ENCODE measurements around the gene RFPL2.

The RFPL2 gene

DNA sequence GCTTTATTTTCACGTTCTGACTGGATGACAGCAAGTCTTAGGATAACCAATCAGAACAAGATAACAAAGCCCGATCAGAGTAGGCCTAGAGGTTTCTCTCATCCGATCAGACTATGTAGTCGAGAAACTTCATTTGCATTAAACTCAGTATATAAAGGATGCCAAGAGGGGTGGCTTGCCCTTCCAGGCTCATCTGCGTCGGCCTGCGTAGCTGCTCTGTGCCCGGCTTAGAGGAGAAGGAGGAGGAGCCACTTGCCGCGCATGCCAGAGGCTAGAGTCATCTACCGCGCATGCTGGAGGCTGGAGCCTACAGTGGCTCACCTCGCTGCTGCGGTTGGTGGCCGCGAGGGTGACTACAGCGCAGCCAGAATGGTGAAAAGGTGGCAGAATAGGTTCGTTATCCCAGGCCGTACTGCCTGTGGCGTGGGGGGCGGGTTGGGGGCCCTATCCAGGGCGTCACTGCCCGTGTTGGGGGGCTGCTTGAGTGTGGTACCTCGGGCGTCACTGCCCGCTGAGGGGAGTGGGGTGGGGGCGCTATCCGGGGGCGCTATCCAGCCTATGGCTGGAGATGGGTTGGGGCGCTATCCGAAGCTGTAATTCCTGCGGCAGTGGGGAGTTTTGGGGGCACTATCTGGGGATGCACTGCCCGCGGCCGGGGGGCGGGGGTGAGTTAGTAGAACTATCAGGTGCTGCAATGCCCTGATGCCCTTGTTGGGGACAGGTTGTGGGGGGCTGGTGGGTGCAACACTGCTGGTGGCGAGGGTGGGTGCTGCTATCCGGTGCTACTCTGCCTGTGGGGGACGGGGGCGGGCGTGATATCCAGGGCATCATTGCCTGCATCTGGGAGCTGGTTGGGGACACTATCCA, at the start of gene RFPL2:
Gene RFPL2, minus strand, starts transcription at position 218 of the 867 bp plus-strand sequence. CDS start 2,622 bp downstream, outside the sequence.
- peak; percentile 32 for DNase-seq

DNA sequence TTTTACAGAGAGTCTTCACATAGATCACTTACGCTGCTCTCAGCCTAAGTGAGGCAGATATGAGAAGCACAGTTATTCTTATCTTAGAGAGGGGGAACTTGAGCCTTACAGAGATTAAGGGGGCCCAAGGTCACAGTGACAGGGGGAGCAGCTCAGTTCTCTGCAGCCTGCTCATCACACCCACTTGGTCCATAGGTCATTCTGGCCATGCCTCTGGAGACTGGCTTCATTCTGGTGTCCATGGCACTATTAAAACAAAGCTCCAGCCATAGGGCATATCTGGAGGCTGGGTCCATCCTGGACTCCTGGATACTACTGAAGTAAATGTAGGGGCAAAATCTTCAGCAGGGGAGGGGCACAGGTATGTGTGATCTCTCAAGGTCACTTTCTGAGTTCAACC, 44.4 kb upstream of the RFPL2 start:
- DNase-seq = no peak

DNA sequence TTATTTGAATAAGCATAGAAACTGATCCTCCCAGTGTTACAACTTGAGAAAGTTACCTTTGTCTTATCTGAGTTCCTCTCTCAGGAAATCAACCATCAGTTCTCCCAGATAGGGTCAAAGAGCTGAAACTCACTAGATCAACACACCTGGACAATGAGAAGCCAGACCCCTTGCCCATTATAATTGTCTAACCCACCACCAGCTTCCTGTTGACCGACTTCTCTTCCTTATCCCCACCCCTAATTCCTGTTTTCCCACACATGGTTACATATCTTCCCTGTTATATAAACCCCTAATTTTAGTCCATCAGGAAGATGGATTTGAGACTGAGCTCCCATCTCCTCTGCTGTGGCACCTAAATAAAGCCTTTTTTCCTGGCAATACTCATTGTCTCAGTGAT, 43.4 kb upstream of the RFPL2 start:
- DNase-seq = no peak

DNA sequence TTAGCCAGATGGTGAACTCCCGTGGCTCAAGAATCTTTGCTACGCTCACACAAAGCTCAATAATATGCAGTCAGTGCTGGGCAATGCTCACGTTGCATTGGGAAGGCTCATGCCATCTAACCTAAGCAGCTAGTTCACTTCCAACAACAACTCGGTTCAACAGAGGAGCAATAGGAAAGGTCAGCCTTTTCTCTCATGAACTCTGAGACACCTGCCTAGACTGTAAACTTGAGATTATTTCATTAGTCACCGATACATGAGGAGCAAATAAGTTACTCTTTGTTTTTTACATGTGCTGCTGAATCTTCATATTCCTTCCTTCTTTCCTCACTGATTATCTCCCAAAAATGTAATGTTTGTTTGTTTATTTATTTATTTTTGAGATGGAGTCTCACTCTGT, 41.3 kb upstream of the RFPL2 start:
- no peak for DNase-seq

DNA sequence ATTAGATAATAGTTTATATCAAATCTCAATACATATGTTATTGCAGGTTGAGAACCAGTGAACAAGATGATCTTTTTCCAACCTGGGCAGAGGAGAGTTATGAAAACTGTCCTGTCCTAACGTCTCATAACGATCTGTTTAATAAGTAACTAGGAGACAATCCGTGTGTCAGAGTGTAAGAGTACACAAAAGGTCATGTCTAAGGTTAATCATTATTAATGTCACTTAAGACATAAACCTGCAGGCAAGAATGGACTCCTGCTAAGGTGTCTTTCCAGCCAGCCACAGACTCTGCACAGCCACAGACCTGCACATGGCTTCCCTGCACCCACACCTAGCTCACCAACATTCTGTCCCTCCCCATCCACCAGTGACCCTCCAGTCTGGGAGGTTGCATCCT, 40.2 kb upstream of the RFPL2 start:
- DNase-seq = no peak

DNA sequence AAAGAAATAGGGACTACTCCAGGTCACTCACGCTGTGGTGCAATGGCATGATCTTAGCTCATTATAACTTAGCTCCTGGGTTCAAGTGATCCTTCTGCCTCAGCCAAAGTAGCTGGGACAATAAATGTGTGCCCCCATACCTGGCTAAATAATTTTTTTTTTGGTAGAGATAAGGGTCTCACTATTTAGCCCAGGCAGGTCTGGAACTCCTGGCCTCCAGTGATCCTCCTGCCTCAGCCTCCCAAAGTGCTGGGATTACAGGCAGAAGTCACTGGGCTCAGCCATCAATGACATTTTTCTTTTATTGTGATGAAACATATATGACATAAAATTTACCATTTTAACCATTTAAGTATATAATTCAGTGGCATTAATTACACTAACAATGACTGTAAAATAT, 39.7 kb upstream of the RFPL2 start:
- DNase-seq = no peak

DNA sequence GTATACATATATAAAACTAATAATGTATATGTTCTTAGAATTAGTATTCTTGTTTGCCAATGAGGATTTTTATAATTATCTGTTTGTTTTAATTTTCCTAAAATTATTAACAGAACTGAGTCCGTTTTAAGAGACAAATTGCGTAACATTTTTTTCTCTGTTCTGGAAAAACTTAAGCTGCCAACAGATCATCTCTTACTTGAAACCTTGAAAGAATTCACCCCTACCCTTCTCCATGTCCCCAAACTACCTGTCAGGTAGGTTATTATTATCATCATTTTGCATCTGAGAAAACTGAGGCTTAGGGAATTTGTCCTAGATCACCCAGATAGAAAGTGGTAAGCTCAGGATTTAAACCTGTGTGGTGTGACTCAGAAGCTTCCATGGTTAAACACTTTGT, 35.6 kb upstream of the RFPL2 start:
- no peak for DNase-seq

DNA sequence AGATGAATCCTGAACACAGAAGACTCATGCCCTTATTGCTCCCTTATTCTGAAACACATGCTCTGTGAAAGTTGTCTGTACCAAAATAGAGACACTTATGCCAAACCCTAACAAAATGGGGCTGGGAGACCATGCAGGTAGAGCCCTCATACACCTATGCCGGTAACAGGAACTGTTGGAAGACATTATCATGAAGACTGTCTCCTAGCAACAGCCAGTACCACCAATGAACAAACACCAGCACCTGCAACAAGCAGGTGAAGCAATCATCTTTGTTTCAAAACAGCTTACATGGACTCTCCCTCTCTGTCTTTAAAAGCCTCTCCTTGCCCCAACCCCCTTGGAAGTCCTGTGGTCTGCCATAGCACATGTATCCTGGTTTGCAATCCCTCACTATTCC, 33.0 kb upstream of the RFPL2 start:
- DNase-seq = no peak

DNA sequence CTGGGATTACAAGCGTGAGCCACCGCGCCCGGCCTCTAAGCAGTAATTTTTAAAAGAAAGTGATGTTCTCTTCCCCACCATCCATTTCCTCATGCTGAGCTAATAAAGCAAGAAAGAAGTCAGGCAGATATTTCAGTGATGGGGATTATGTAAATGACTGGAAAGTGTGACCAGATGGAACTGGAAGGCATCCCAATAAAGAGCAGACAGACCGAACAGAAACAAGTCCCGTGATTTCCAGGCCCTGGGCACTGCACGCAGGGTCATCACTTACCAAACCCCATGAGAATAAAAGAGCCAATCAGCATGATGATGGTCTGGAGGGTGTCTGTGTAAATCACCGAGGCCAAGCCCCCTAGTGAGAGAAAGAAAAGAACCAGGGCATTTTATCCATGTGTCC, 32.1 kb upstream of the RFPL2 start:
- no peak for DNase-seq

DNA sequence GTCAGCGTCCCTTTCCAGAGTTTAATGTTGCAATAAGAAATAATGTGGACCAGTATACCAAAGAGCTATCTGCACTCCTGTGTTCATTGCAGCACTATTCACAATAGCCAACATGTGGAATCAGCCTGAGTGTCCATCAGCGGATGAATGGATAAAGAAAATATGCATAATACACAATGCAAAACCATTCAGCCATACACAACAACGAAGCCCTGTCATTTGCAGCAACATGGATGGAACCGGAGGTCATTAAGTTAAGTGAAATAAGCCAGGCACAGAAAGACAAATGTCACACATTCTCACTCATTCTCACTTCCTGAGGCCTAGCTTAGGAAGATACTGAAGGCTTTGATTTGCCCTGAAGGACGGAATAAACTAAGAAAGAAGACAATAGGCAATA, 28.2 kb upstream of the RFPL2 start:
- DNase-seq = no peak

DNA sequence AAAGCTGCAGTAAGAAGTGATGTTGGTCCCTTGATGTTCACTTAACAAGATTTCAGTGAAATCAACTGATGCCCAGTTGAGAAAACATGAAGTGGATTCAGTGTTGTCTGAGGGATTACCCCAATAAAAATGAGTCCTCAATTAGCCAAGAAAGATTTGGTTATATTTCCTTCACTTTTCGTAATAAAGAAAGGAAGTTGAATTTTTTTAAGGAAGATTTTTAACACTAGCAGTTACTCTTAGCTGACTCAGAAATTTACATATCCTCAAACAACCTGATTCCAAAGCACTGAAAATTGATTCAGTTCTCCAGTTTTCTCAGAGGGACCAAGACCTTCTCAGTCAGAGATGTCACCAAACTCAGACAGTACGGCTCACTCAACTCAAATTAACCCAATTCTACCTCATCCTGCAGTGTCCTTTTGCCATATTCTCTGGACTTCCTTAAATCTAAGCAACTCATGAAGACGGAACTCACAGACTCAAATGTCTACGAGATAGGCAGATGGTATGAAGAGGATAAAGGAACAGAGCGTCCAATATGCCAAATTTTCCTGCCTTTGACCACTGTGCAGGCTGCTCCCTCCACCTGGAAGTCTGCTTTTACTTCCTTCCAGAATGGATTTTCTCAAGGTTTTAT, 27.4 kb upstream of the RFPL2 start:
- no peak for DNase-seq

DNA sequence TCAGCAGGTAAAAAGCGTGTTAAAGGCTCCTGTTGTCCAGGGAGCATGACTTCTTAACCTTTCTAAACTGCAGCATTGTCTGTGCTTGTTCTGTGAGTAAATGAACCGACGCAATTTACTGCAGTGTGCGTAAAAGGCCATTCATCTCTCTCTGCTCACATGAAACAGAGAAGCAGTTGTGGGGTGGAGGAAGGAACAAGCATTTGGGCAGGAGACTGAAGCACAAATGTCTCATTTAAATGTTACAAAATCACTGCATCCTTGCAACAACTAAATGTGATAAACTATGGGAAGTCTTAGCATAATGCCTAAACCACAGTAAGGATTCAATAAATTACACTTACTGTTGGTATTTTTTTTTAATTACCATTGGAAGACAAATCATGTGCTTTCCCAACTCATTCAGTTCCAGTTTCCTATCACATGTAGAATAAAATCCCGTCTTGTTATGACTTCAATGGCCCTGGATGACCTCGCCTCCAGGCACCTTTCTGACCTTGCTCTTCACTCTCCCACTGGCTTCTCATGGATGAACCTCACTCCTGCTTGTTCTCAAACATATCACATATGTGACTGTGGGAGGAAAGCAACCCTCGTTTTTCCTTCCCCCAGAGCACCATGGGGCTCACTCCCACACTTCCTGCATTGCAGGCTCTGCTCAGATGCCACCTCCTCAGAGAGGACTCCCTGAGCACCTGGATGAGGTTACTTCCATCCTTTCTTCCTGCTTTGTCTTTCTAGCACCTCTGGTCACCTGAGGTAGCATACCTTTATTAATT, 21.6 kb upstream of the RFPL2 start:
- DNase-seq = no peak

DNA sequence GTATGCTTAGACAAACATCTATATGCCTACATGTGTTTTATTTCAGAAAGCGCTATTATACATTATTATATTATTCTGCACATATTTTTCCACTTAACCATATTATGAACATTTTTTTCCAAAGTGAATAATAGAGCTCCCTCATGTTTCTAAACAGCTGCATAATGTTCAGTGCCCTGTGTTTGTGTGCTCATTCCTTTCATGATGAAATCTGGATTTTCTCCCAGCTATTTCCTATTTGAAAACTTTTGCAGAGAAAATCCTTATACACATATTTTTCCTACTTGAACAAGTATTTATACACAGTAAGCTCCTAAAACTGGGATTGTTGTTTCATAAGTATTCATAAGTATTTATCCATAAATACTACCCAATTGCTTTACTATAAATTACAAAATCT, 18.1 kb upstream of the RFPL2 start:
- DNase-seq = no peak

DNA sequence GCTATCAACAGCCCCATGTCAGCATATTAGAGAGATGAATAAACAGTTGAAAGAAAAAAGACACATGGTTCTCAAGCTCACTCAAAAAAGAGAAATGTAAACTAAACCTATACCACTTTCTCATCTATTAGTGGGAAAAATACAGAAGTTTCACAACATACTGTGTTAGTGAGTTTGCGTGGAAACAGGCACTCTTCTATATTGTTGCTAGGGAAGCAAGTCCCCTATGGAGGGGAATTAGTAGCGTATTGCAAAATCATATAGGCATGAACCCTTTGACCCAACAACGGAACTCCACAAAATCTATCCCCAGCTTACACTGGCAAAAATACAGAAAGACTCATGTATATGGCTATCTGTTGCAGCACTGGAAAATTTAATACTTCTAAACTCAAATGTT, 14.2 kb upstream of the RFPL2 start:
- DNase-seq = no peak

DNA sequence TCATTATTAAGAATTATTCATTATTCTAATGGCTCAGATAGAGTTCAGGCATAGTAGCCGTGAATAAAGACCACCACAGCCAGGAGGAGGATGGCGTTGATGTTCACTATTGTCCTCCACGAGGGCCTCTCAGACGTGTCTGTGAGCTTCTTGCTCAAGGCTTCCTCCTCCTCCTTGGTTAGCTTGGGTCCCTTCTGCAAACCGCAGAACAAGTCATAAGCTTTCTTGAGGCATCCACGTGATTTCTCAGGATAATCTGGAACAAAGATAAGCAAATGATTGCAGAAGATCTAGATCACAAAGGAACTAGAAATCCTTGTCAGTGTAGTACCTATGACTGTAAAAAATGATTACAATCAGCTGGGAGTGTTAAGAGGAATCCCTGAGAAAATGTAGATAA, 13.6 kb upstream of the RFPL2 start:
- DNase-seq = no peak

DNA sequence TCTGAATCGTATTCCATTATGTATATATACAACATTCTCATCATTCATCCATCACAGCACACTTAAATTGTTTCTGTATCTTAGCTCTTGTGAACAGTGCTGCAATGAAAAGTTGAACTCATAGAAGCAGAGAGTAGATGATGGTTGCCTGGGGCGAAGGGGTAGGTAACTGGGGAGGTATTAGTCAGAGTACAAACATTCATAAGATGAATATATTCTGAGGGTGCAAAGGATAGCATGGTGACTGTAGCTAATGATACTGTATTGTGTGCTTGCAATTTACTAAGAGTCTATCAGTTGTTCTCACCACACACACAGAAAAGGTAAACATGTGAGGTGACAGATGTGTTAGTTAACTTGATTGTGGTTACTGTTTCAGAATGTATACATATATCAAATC, 12.6 kb upstream of the RFPL2 start:
- no peak for DNase-seq

DNA sequence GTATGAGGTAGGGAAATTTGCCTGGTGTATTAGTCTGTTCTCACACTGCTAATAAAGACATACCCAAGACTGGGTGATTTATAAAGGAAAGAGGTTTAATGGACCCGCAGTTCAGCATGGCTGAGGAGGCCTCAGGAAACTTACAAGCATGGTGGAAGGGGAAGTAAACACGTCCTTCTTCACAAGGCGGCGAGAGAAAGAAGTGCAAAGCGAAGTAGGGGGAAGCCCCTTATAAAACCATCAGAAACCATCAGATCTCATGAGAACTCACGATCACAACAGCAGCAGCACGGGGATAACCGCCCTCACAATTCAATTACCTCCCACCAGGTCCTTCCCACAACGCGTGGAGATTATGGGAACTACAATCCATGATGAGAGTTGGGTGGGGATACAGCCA, 12.0 kb upstream of the RFPL2 start:
- DNase-seq = no peak

DNA sequence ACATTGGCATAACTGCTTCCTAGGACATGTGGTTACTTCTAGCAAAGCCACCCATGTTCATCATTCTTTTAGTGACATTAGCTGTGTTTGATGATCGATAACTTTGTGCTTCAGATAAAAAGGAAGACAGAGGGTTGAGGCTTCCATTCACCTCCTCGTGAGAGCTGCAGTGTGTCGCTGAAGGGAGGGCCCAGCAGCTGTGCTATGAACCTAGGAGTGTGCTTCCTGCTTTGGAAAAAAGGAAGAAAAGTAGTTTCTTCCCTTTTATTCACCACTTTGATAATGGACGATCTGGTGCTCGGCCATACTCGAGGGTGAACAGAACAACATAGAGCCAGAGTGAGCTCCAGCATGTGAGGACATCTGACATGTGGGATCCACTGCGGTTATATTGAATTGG, 6.1 kb upstream of the RFPL2 start:
- no peak for DNase-seq

DNA sequence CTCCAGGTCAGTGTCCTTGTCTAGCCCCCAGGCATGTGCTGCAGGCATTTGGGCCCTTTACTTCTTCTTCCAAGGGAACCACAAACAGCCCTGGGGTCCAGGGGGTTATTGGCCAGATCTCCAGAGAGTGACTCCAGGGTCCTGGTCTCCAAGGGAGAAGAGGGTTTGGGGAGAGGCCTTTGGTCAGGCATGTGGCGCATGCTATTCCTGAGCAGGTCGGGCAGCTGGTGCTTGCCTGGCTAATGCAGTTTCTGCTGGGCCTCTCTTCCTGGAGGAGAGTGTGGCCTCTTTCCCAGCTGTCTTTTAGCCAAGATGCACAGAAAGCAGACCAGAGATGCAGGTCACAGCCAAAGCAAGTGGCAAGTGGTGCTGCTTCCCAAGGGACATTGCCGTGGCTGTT, 3.8 kb upstream of the RFPL2 start:
- DNase-seq = no peak

DNA sequence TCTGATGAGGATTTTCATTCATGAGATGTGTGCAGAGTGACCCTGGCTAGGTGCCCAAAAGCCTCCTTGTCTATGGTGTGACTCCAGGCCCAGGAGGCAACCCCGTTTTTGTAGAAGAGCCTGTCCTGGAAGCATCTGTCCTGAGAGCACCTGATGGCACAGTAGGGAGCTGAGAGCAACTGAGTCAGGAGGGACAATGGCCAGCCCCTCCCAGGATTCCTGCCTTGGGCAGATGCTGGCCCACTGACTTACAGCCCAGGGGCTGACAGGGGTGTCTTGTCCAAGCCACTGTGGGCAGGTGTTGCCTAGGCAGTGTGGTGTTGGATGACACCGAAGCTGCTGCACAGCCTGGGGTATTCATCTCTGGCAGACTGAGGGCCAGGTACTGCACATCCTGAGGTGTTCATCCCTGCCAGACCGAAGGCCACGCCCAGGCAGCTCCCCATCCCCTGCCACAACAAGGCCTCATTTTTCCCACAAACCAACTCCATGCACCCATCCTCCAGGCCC, 3.2 kb upstream of the RFPL2 start:
- no peak for DNase-seq

DNA sequence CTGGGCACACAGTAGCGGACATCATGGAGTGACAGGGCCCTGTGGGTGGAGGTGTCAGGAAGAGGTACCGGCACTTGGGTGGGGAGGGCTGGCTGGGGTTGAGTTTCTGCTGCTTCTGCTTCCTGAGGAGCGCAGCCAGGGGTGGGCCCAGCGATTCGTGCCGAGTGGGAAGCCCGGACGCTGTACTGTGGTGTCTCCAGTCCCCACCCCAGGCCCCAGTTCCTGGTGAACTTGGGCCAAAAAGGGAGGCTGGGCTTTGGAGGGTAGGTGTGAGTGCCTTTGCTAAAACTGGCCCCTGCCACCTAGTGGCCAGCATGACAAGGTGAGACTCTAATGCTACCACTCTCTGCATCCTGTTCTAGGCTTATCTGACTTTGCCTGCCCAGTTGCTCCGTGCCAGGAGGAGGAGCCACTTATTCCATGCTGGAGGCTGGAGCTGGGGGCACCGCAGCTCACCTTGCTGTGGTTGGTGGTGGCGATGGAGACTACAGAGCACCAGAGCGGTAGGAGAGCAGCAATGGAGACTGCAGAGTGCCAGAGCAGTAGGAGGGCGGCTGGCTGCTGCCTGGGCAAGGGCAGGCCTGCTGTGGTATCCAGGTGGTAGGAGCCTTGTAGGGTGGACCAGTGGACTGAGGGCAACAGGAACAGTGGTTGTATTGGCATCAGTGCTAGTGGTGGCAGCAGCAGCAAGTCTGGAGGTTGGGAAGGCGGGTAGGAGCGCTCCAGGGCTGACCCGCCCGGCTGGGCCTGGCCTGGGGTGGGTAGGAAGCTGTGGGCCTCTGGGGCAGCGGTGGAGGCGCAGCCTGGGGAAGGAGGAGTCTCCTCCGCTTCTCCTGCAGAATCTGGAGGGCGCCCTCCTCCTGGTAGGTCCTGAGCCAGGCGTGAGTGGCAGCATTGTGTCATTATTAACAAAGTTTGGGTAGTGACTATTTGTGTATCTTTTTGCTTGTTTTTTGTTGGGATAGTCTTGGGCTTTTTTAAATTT, 2.2 kb upstream of the RFPL2 start:
- peak; percentile 63 for DNase-seq
